ENCODE measurements around the gene ADAMTS15.

The ADAMTS15 gene

GRCh38 chr11:130411223-130411622 lies 37.2 kb upstream of the ADAMTS15 start:
- DNase-seq (ENCODE audit: low read depth): no peak
- no peak overlapping the region for H3K4me3 ChIP-seq (replicated peaks; ENCODE audit: low read depth, low read length)
- TF ChIP-seq CTCF (IDR thresholded peaks at IDR 0.05; ENCODE audit: low read length, missing control alignments): no peak

GRCh38 chr11:130413405-130414106 lies 34.9 kb upstream of the ADAMTS15 start:
- no peak overlapping the region for H3K4me3 ChIP-seq (replicated peaks; ENCODE audit: low read depth, low read length)
- TF ChIP-seq CTCF (IDR thresholded peaks at IDR 0.05; ENCODE audit: low read length, missing control alignments): no peak
- DNase-seq (ENCODE audit: low read depth): peak; percentile 56

- H3K4me3 ChIP-seq (replicated peaks; ENCODE audit: low read depth, low read length): no peak overlapping the region
- DNase-seq (ENCODE audit: low read depth): no peak
- TF ChIP-seq CTCF (IDR thresholded peaks at IDR 0.05; ENCODE audit: low read length, missing control alignments): no peak
These were observed 34.1 kb upstream of the ADAMTS15 start for GRCh38 chr11:130414107-130415080.

GRCh38 chr11:130415731-130416529 lies 32.5 kb upstream of the ADAMTS15 start:
- no peak for DNase-seq (ENCODE audit: low read depth)
- no peak for TF ChIP-seq CTCF (IDR thresholded peaks at IDR 0.05; ENCODE audit: low read length, missing control alignments)
- H3K4me3 ChIP-seq (replicated peaks; ENCODE audit: low read depth, low read length): no peak overlapping the region

- no peak for TF ChIP-seq CTCF (IDR thresholded peaks at IDR 0.05; ENCODE audit: low read length, missing control alignments)
- no peak for DNase-seq (ENCODE audit: low read depth)
- no peak overlapping the region for H3K4me3 ChIP-seq (replicated peaks; ENCODE audit: low read depth, low read length)
These were observed 31.9 kb upstream of the ADAMTS15 start for GRCh38 chr11:130416530-130416882.

- no peak overlapping the region for H3K4me3 ChIP-seq (replicated peaks; ENCODE audit: low read depth, low read length)
- TF ChIP-seq CTCF (IDR thresholded peaks at IDR 0.05; ENCODE audit: low read length, missing control alignments): no peak
- DNase-seq (ENCODE audit: low read depth): no peak
These were observed 31.5 kb upstream of the ADAMTS15 start for GRCh38 chr11:130416906-130417305.
